ENCODE results near the gene POLQ. TPM values are rescaled to one million over a fixed set of nuclear protein-coding genes. Genes with fewer than 3 reads are reported as not detected.

The POLQ gene
- total and polyA plus RNA-seq, 2 of the 8 experiments (the other 6 are each of a cell fraction or from before 2014, with no cell fraction given) = 3.6 to 15.3 TPM

- FAIRE-seq (no peak), DNase-seq (ENCODE audit: low read depth in 1 of 2, low spot score in 2 of 2) (no peak)
- Histone ChIP-seq H4K8ac (ENCODE audit: extremely low read depth, insufficient read depth, low read length) (no peak overlapping the region), H3K23me2 (ENCODE audit: low read depth, low read length) (no peaks in the 10 kb centered on the region), H3K4me2 (ENCODE audit: insufficient read depth in 1 of 2, low read depth in 2 of 2, low read length in 2 of 2) (no peak overlapping the region), H3K27ac (ENCODE audit: low read depth, low read length) (no peak overlapping the region), H2BK12ac (ENCODE audit: low read depth, low read length) (no peak overlapping the region), H3K79me2 (ENCODE audit: control insufficient read depth in 1 of 2, insufficient read depth in 2 of 2, low read length in 2 of 2) (no peaks in the 10 kb centered on the region), H3K23ac (ENCODE audit: insufficient read length) (no peak overlapping the region), H3K9me3 (ENCODE audit: insufficient read depth in 2 of 2, low read depth in 1 of 2, low read length in 1 of 2) (peaks cover 0 to 2% of the 10 kb centered on the region in 2 experiments; a peak in 1 of 4 replicates), H3K4me3 (ENCODE audit: extremely low read depth in 1 of 4, insufficient read depth in 2 of 4, low read depth in 3 of 4, low read length in 4 of 4) (no peak overlapping the region), H4K91ac (replicated peaks; ENCODE audit: insufficient read length, low read length) (no peak overlapping the region), H4K20me1 (replicated peaks in 1 of 2; ENCODE audit: control insufficient read depth in 1 of 2, insufficient read depth in 2 of 2, low read length in 2 of 2) (no peaks in the 10 kb centered on the region), H4K5ac (ENCODE audit: insufficient read length, low read depth, low read length) (no peak overlapping the region), H2AFZ (ENCODE audit: low read length) (no peak overlapping the region), H3K18ac (ENCODE audit: extremely low read depth, low read length) (no peak overlapping the region), H2BK5ac (ENCODE audit: low read depth, low read length) (no peak overlapping the region), H2AK5ac (ENCODE audit: low read depth, low read length) (no peak overlapping the region), H3K14ac (ENCODE audit: insufficient read length) (no peak overlapping the region), H3K9ac (replicated peaks in 1 of 4; ENCODE audit: extremely low read depth in 1 of 4, low read depth in 3 of 4, low read length in 3 of 4) (no peak overlapping the region), H2BK120ac (replicated peaks; ENCODE audit: low read depth, low read length) (no peak overlapping the region), H2BK20ac (ENCODE audit: low read length) (no peak overlapping the region), H3K4ac (replicated peaks; ENCODE audit: insufficient read length, low read depth, low read length) (no peak overlapping the region), H3K79me1 (ENCODE audit: low read depth, low read length) (no peaks in the 10 kb centered on the region), H3K36me3 (ENCODE audit: control insufficient read depth in 2 of 4, insufficient read depth in 4 of 4, low read length in 3 of 4) (peaks cover 5 to 55% (median 39%) of the 10 kb centered on the region in 4 experiments), H3K56ac (replicated peaks; ENCODE audit: insufficient read length, low read depth, low read length) (no peak overlapping the region), H3K4me1 (replicated peaks in 1 of 4; ENCODE audit: control insufficient read depth in 3 of 4, insufficient read depth in 4 of 4, low read length in 3 of 4) (peaks cover 0 to 1% (median 0%) of the 10 kb centered on the region in 4 experiments; a peak in 1 of 7 replicates), H3K27me3 (replicated peaks in 1 of 4; ENCODE audit: control insufficient read depth in 3 of 4, extremely low read depth in 1 of 4, insufficient read depth in 3 of 4, low read length in 3 of 4) (no peaks in the 10 kb centered on the region), H2BK15ac (ENCODE audit: low read length) (no peak overlapping the region)
- CTCF ChIA-PET (ENCODE audit: partially characterized antibody) = no interaction called here
- POLR2A ChIA-PET (ENCODE audit: partially characterized antibody) = no interaction called here
- TF ChIP-seq SIN3A (conservative IDR thresholded peaks at IDR 0.05 in 1 of 2, IDR thresholded peaks at IDR 0.05 in 1 of 2; ENCODE audit: low read depth in 1 of 2, low read length in 2 of 2) = no peak
- TF ChIP-seq MAFK (IDR thresholded peaks at IDR 0.05; ENCODE audit: low read depth, low read length) = peak; percentile 61; the same call in 1 of the 2 replicates
Observed at GRCh38 chr3:121463745-121464144, 82.0 kb downstream of the POLQ start.
